ENCODE data around the gene TMUB2.

TMUB2 gene

GRCh38 chr17:44203731-44204440 is 17.1 kb downstream of the TMUB2 start:
- DNase-seq: peak; percentile 57 to 78

- no peak for DNase-seq
Measured at GRCh38 chr17:44204441-44204882, 17.7 kb downstream of the TMUB2 start.

GRCh38 chr17:44205962-44206824 is 19.4 kb downstream of the TMUB2 start:
- no peak for DNase-seq

GRCh38 chr17:44206825-44207155 is 20.0 kb downstream of the TMUB2 start:
- no peak for DNase-seq

GRCh38 chr17:44207319-44207718 is 20.5 kb downstream of the TMUB2 start:
- no peak for DNase-seq

- no peak for DNase-seq
Measured at GRCh38 chr17:44207743-44208142, 21.0 kb downstream of the TMUB2 start.

GRCh38 chr17:44209786-44210341 is 23.1 kb downstream of the TMUB2 start:
- peak in 1 of 2 donors; percentile 47 for DNase-seq

GRCh38 chr17:44210342-44211192 is 23.8 kb downstream of the TMUB2 start:
- peak; percentile 86 to 93 for DNase-seq

GRCh38 chr17:44211281-44212265 is 24.8 kb downstream of the TMUB2 start:
- DNase-seq: no peak

GRCh38 chr17:44212507-44213402 is 26.0 kb downstream of the TMUB2 start:
- DNase-seq: no peak

GRCh38 chr17:44213403-44214229 is 26.8 kb downstream of the TMUB2 start:
- DNase-seq: no peak

GRCh38 chr17:44214230-44214494 is 27.4 kb downstream of the TMUB2 start:
- DNase-seq: no peak

- no peak for DNase-seq
Measured at GRCh38 chr17:44214896-44215295, 28.1 kb downstream of the TMUB2 start.

- DNase-seq: no peak
Measured at GRCh38 chr17:44216173-44216572, 29.4 kb downstream of the TMUB2 start.

- no peak for DNase-seq
Measured at GRCh38 chr17:44216694-44217093, 29.9 kb downstream of the TMUB2 start.

GRCh38 chr17:44217738-44218343 is 31.1 kb downstream of the TMUB2 start:
- no peak for DNase-seq

GRCh38 chr17:44218344-44219107 is 31.8 kb downstream of the TMUB2 start:
- DNase-seq: peak; percentile 87 to 90

- DNase-seq: peak; percentile 49 to 70
Measured at GRCh38 chr17:44219108-44219615, 32.4 kb downstream of the TMUB2 start.

Measured in inflammatory macrophage treated with lipopolysaccharide for 1 hour (primary cell).